HL-60 (cell line): ENCODE measurements around the gene SLC10A2.

ENCODE experiments used
- CTCF ChIP-seq: IDR thresholded peaks from one replicate; pipeline ENCODE4 v1.5.1; 2011; ENCODE audit warnings: low read length, control low read depth, inconsistent platforms; ENCODE audit not compliant: insufficient read depth
- GABPA ChIP-seq: IDR thresholded peaks from 2 replicates; pipeline ENCODE4 v1.6.1; 2012; ENCODE audit warnings: low read depth
- POLR2AphosphoS5 ChIP-seq: IDR thresholded peaks from 2 replicates; pipeline ENCODE4 v1.6.1; 2012; ENCODE audit warnings: low read depth
- SPI1 ChIP-seq: IDR thresholded peaks from 2 replicates; pipeline ENCODE4 v1.6.1; 2012; ENCODE audit warnings: low read depth, mild to moderate bottlenecking, borderline replicate concordance

- TF ChIP-seq CTCF, result no peak
- TF ChIP-seq SPI1, result no peak
- no peak for TF ChIP-seq GABPA
- no peak for TF ChIP-seq POLR2AphosphoS5
Observed at GRCh38 chr13:103107580-103107979, 41.4 kb upstream of the SLC10A2 start.
